HG03280 (cell line): ENCODE measurements around the gene SRF.
"Not testable (repeated sequence)": the region's sequence is repeated elsewhere in the genome, so short reads cannot be mapped to it uniquely, and the experiment has no call there.

Experiments
- ATAC-seq: cut with Tn5 transposase; IDR thresholded peaks from one replicate; pipeline ENCODE4 v1.9.1; 2021; ENCODE audit warnings: mild to moderate bottlenecking, moderate library complexity; ENCODE audit not compliant: unreplicated experiment

The SRF gene

DNA sequence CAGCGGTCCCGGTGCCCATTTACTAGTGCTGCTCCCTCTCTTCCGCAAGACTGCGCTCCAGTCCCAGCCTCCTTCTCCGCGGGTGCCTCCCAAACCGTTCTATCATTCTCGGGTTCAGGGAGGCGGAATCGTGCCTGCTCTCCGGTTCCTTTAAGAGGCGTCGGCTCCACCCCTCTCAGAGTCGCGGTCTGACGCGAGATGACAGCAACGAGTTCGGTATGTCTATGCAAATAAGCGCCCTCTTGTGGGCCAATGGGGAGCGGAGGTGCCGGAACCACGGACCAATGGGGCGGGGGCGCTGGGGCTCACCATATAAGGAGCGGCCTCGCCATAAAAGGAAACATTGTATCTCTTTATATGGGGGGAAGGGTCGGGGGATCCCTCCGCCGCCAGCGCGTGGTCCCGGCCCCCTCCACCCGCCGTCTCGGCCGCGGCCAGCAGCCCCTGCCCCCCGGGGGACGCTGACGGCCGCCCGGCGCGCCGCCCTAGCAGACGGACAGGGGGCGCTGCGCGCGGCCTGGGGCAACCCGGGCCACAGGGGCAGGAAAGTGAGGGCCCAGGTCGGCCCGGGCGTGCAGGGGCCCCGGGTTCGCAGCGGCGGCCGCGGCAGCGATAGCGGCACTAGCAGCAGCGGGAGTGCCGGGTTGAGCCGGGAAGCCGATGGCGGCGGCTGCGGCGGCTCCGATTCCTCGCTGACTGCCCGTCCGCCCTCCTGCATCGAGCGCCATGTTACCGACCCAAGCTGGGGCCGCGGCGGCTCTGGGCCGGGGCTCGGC lies at the start of gene SRF:
Gene SRF, plus strand, starts transcription at position 339 of the 776 bp plus-strand sequence. Its CDS starts 388 bp downstream, at position 727.
- peak; percentile 58 for ATAC-seq

DNA sequence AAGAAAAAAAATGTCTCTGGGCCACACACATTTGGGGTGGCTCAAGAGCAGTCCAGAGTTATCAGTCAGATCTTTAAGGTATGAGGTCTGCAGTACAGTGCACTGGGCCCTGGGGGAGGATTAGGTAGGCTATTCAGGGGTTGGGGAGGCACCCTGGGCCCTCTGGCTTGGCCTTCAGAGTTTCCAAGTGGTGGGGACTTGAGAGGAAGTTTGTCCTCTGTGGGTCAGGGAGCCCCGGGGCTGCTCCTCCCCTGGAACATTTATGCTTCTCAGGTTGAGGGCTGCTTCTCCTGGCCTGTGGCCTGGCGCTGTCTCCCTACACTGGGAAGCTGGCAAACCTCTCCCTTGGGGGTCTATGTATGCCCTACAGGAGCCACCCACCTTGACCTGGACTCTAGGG lies 48.9 kb upstream of the SRF start:
- no peak for ATAC-seq

DNA sequence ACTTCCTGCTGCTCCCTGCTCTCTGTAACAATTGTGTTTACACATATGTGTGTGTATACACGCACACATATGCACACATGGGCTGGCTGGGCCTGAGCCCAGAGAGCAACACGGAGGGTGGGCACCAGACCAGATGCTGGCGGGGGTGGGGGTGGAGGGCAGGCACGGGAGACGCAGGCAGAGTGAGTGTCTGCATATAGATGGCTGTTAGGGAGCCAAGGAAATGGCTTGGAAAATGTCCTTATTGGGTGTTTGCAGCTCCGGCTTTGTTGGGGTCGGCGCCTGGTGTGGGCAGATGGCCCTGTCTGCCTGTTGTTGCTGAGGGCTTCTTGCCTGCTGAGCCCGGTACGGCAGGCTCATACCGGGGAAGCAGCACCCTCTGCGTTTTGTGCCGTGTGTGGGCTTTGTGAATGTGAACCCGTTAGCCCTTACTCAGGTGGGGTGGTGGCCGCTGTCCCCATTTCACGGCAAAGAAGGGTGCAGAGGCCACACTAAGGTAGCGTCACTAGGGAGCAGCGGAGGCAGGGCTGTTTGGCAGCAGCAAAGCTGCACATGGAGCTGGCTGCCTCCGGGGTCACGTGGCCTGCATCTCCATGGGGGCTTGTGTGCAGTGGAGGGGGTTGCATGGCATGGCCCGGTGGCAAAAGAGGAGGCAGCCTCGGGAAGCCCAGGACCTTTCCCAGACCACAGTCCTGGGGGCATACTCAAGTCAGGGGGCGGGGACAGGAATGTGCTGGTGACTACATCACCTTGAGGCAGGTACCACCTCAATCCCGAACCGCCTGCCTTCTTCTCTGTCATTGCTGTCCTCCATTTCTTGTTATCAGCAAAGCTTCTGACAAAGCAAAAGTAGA lies 47.4 kb upstream of the SRF start:
- no peak for ATAC-seq

DNA sequence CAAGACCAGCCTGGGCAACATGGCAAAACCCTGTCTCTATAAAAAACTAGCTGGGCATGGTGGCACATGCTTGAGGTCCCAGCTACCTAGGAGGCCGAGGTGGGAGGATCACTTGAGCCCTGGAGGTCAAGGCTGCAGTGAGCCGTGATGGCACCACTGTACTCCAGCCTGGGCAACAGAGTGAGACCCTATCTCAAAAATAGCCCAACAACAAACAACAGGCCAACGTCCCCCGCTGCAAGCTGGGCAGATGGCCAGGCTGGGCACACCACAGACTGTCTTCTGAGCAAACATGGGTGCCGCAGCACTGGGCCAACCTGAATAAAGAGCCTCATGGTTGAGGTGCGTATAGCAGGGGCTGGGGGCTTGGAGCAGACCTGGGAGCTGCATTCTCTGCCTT lies 46.6 kb upstream of the SRF start:
- no peak for ATAC-seq

DNA sequence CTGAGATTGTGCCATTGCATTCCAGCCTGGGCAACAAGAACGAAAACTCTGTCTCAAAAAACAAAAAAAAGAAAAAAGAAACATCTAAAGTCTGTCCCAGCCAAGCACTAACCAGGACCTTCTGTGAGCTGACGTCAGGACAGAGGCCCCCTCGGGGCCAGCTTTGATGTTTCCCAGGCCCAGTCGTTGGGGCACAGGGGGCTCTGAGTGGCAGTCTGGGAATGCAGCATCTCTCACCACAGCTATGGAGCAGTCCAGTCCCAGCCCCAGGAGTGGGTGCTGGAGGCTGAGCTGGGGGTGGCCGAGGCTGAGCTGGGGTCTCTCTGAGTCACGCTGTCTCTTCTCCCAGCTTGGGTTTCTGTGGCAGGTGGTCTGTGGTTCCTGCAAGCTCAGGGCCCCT lies 46.0 kb upstream of the SRF start:
- ATAC-seq: no peak

DNA sequence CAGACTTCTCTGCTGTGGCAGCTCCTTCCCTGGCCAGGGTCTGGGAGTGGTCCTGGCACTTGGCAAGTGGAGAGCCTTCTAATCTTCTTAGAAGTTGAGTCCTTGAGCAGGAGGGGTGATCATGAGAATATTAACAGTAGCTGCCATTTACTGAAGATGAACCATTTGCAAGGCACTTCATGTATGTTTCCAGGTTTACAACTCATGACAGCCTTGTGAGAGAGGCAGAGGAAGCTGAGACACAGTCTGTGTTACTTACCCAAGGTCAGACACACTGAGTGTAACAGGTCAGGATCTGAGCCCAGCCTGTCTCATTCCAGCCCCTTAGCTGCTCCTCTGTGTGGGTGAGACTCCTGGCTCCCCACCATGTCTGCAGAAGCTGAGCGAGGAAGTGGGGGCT lies 45.5 kb upstream of the SRF start:
- ATAC-seq: no peak

DNA sequence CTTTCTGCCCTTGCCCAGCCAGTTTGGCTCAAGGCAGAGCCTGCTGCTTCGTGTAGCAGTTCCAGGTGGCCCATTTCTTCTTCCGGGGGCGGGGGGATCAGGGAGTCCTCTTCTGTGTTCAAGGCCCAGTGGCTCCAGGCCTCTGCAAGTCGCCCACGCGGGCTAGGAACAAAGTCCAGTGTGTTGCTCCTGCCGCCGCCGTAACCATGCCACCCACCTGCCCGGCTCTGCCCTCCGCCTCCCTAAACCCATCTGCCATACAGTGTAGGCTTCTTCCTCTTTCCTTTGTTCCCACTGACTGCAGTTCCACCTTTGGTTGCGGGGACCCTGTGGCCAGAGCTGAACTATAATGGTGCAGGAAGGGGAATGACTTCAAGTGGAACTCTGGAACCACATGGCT lies 43.9 kb upstream of the SRF start:
- no peak for ATAC-seq

DNA sequence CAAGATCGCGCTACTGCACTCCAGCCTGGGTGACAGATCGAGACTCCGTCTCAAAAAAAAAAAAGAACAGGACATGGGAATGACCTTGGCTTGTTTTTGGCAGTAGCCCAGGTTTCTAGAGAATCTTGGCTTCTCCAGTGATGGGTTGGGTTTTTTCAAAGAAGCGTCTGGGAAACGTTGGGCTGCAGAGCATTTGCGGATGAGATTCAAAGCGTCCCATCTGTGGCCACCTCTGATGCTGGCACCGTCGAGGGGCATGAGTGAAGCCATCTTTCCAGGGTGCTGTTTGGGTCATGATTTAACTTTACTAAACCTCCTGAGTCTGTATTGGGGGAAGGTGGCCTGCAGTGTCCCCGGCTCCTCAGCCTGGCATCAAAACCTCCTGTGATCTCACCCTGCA lies 43.2 kb upstream of the SRF start:
- no peak for ATAC-seq

DNA sequence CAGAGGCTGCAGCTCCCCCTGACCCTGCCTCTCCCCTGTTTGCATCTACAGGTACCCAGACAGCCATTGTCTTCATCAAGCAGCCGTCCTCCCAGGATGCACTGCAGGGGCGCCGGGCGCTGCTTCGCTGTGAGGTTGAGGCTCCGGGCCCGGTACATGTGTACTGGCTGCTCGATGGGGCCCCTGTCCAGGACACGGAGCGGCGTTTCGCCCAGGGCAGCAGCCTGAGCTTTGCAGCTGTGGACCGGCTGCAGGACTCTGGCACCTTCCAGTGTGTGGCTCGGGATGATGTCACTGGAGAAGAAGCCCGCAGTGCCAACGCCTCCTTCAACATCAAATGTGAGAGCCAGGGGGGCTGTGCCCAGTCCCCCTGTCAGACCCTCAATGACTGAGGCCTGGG lies 42.1 kb upstream of the SRF start:
- no peak for ATAC-seq

DNA sequence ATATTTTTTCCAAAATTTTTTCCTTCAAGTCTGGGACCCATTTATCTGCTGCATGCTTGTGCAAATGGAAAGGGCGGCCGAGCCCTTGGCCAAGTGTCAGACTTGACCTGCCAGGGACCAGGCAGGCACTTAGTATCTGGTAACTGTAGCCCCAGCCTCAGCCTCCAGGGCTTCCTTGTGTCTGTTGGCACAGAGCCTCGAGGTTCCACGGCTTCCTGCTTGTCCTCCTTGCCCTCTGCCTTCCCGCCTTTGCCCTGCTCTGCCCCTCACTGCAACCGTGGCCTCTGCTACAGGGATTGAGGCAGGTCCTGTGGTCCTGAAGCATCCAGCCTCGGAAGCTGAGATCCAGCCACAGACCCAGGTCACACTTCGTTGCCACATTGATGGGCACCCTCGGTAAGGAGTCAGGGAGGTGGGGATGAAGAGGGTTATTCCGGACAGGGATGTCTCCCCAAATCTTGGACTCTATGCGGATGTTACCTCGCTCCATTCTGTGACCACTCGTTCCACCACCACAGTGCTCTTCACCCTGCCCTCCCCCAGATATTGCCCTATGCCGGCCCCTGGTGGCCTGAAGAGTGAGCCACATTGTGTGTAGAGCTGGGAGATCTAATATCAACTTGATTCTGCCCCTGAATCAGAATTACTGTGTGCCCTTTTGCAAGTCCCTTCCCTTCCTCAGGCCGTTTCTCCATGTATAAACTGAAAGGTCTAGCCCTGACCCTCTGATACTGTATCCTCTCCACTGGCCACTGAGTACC lies 41.5 kb upstream of the SRF start:
- ATAC-seq: no peak

DNA sequence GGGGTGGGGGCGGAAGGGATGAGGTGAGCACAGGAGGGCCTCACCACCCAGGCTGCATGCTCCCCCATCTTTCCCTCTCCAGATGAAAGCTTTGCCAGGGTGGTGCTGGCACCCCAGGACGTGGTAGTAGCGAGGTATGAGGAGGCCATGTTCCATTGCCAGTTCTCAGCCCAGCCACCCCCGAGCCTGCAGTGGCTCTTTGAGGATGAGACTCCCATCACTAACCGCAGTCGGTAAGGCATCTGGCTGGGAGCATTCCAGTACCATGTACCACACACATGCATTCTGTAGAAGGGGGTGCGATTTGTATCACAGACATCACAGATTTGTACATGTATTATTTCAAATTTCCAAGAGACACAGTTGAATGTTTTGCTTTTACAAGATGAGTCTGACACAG lies 40.6 kb upstream of the SRF start:
- ATAC-seq: no peak

DNA sequence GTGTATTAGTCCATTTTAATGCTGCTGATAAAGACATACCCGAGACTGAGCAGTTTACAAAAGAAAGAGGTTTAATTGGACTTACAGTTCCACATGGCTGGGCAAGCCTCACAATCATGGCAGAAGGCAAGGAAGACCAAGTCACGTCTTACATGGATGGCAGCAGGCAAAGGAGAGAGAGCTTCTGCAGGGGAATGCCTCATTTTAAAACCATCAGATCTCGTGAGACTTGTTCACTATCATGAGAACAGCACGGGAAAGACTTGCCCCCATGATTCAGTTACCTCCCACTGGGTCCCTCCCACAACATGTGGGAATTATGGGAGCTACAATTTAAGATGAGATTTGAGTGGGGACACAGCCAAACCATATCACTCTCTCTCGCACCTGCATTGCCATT lies 39.7 kb upstream of the SRF start:
- ATAC-seq: not testable (repeated sequence)

DNA sequence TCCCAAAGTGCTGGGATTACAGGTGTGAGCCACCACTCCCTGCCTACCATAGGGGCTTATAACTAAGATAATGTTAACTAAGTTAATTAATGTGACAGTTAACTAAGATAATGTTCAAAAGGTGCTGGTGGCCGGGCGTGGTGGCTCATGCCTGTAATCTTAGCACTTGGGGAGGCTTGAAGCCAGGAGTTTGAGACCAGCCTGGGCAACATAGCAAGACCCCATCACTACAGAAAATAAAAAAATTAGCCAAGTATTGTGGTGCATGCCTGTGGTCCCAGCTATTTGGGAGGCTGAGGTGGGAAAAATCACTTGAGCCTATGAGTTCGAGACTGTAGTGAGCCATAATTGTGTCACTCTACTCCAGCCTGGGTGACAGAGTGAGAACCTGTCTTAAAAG lies 32.8 kb upstream of the SRF start:
- ATAC-seq: no peak

DNA sequence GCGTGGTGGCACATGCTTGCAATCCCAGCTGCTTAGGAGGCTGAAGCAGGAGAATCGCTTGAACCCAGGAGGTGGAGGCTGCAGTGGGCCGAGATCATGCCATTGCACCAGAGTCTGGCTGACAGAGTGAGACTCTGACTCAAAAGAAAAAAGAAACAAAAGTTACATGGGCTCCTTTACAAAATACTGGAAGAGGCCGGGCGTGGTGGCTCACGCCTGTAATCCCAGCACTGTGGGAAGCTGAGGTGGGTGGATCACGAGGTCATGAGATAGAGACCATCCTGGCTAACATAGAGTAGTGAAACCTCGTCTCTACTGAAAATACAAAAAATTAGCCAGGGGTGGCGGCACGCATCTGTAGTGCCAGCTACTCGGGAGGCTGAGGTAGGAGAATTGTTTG lies 31.1 kb upstream of the SRF start:
- not testable (repeated sequence) for ATAC-seq

DNA sequence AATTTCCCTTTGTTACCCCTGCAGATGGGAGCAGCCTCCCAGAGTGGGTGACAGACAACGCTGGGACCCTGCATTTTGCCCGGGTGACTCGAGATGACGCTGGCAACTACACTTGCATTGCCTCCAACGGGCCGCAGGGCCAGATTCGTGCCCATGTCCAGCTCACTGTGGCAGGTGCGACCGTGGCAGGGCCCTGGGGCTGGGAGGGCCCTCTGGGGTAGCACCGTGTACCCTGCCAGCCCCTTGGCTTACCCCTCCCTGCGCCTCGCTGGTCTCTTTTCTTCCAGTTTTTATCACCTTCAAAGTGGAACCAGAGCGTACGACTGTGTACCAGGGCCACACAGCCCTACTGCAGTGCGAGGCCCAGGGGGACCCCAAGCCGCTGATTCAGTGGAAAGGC lies 29.4 kb upstream of the SRF start:
- ATAC-seq: no peak

DNA sequence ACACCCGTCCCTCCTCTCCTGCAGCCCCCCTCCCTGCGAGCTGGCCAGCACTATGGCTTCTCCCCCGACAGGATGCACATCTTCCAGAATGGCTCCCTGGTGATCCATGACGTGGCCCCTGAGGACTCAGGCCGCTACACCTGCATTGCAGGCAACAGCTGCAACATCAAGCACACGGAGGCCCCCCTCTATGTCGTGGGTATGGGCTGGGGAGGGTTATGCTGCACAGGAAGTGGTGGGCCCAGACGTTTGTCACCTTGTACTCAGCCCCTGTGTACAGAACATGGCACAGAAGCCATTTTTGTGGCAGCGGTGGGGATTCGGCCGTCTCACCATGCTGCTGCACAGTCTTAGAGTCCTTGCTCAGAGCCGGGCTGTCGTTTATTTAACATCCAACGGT lies 29.0 kb upstream of the SRF start:
- ATAC-seq: no peak

DNA sequence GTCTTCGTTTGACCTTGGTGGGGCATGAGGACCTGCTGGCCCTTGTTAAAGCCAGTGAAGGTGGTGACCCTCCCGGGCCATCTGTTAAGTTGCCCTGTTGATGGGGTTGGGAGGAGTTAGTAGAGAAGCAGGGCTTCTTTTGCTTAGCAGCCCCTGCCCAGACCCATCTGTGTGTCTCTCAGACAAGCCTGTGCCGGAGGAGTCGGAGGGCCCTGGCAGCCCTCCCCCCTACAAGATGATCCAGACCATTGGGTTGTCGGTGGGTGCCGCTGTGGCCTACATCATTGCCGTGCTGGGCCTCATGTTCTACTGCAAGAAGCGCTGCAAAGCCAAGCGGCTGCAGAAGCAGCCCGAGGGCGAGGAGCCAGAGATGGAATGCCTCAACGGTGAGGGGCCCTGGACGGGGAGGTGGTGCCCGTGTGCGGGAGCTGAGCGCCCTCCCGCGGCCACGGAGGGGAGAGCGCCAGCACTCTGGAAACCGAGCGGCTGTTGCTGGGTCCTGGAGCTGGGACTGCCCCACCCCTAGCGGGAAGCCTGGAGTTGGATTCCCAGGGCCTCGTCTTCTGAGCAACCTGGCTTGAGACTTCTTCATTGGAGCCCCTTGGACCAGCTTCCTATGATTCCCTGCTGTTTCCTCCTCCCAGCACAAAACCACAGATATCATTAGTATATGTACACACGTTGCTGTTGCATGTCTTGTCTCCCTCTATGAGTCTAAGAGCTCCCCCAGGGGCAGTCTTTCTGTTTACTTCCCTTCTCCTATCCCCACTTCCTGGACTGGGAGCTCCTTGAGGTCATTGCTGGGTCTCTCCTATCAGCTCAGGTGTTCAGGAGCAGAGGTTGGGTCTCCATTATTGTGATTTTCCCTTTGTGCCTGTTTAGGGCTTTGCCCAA lies 27.6 kb upstream of the SRF start:
- peak; percentile 63 for ATAC-seq

DNA sequence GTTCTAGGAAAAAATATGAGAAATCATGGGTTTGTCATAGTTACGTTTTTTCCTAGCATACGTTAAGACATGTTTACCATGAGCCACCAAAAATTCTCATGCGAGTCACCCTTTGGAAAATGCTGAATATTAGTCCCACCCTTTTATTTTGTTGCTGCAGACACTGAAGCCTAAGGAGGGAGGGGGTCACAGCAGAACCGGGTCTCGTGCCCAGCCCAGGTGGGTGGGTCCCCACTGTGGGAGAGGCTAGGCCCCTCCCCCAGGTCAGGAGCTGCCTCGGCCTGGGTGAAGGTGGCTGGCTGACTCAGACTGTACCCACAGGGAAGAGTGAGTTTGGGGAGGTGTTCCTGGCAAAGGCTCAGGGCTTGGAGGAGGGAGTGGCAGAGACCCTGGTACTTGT lies 26.2 kb upstream of the SRF start:
- no peak for ATAC-seq

DNA sequence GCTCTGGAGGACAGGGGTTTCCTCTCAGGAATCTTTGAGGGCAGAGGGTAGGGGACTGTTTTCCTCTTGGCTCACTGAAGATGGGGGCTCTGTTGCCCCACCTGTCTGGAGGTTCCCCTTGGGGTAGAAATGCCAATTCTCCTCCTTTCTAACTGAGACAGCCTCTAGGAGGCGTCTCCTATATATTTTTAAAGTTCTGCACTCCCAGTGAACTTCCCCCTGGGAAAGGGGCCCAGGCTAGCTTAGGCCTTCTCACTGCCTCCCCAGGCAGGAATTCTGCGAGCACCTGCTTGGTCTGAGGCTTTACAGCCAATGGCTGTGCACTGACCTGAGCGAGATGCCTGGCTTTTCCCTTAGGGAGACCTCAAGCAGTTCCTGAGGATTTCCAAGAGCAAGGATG lies 24.8 kb upstream of the SRF start:
- no peak for ATAC-seq
